T-helper 1 cell treated with Interleukin-12 subunit alpha and Interleukin-12 subunit beta and Interleukin-4 antibody, amounts not matched to agents 30 μg/mL and 1 μg/mL, for 36 hours (primary cell): ENCODE measurements around the gene SH3RF3.

Experiments
- H3K27ac Mint-ChIP-seq: one replicate; pipeline ENCODE4 v1.8.0; 2021; ENCODE audit warnings: mild to moderate bottlenecking, mixed read lengths
- H3K27me3 Mint-ChIP-seq: one replicate; pipeline ENCODE4 v1.8.0; 2021; ENCODE audit warnings: low read depth, mixed read lengths
- H3K36me3 Mint-ChIP-seq: one replicate; pipeline ENCODE4 v1.8.0; 2021; ENCODE audit warnings: low read depth, mixed read lengths
- H3K4me1 Mint-ChIP-seq: one replicate; pipeline ENCODE4 v1.8.0; 2021; ENCODE audit warnings: low read depth, mixed read lengths
- H3K4me3 Mint-ChIP-seq: one replicate; pipeline ENCODE4 v1.8.0; 2021; ENCODE audit warnings: mild to moderate bottlenecking, moderate library complexity, mixed read lengths
- H3K9me3 Mint-ChIP-seq: one replicate; pipeline ENCODE4 v1.8.0; 2021; ENCODE audit warnings: mixed read lengths

SH3RF3 gene

DNA sequence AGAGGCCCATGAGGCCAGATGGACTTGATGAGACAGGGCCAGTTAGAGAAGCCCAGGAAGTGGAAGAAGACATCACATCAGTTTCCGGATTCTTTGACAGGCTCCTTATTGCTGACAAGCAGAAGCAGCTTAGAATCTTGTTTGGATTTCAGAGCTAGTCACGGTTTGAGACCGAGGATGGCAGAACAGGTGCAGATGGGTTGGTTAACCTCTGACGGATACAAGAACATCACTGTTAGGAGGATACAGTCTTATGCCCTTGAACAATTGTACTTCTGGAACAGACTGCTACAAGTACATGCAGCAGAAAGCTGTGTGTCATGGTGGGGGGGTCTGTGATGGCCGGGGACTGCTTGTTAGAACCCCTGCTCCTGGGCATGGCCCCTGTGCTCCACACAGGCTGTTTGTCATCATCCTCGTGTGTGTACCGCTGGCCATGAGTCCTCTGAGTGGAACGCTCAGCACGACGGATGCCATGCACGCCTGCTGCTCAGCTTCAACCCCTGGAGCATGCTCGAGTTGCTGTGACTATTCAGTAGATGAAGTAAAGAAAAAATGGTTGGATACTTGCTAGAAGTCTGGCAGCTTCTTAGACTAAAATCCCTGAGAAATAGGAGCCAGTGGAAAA lies 217.7 kb downstream of the SH3RF3 start:
- Mint-ChIP-seq H3K9me3 (no peaks in the 10 kb centered on the region), H3K4me3 (no peak overlapping the region), H3K4me1 (peaks cover 10% of the 10 kb centered on the region), H3K27ac (no peak overlapping the region), H3K27me3 (peaks cover 25% of the 10 kb centered on the region), H3K36me3 (no peaks in the 10 kb centered on the region)

DNA sequence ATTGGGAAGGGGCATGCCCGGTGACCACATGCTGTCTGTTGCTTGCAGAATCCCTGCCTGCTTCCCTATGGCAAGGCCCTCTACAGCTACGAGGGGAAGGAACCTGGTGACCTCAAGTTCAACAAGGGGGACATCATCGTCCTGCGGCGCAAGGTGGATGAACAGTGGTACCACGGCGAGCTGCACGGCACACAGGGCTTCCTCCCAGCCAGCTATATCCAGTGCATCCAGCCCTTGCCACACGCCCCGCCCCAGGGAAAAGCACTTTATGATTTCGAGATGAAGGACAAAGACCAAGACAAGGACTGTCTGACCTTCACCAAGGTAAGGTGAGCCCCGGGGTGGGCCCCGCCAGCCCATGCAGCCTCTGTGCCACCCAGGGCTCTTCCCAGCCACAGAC lies 218.6 kb downstream of the SH3RF3 start:
- no peak overlapping the region for H3K27ac Mint-ChIP-seq
- peaks cover 30% of the 10 kb centered on the region for H3K27me3 Mint-ChIP-seq
- no peaks in the 10 kb centered on the region for H3K9me3 Mint-ChIP-seq
- H3K4me1 Mint-ChIP-seq = peaks cover 7% of the 10 kb centered on the region
- no peak overlapping the region for H3K4me3 Mint-ChIP-seq
- no peaks in the 10 kb centered on the region for H3K36me3 Mint-ChIP-seq

DNA sequence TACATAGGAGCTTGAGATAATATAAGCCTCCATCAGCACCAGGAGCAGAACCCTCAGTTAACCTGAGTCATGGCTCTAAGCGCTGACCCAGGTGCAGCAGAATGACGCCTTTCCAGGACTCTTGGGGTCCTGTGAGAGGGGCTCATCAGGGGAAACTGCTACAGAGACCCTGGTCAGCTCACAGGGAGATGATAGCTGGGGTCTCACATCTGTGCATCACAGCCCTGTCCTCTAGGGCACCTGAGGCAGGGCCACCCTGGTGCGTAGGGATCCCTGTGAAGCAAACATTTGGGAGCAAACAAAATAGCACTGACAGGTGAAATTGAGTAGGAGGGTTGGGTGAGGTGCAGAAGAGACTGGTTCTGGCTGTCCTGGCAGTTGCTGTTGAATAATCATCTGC lies 219.2 kb downstream of the SH3RF3 start:
- Mint-ChIP-seq H3K27ac (no peak overlapping the region), H3K36me3 (no peaks in the 10 kb centered on the region), H3K27me3 (peaks cover 30% of the 10 kb centered on the region), H3K4me3 (no peak overlapping the region), H3K9me3 (no peaks in the 10 kb centered on the region), H3K4me1 (peaks cover 7% of the 10 kb centered on the region)

DNA sequence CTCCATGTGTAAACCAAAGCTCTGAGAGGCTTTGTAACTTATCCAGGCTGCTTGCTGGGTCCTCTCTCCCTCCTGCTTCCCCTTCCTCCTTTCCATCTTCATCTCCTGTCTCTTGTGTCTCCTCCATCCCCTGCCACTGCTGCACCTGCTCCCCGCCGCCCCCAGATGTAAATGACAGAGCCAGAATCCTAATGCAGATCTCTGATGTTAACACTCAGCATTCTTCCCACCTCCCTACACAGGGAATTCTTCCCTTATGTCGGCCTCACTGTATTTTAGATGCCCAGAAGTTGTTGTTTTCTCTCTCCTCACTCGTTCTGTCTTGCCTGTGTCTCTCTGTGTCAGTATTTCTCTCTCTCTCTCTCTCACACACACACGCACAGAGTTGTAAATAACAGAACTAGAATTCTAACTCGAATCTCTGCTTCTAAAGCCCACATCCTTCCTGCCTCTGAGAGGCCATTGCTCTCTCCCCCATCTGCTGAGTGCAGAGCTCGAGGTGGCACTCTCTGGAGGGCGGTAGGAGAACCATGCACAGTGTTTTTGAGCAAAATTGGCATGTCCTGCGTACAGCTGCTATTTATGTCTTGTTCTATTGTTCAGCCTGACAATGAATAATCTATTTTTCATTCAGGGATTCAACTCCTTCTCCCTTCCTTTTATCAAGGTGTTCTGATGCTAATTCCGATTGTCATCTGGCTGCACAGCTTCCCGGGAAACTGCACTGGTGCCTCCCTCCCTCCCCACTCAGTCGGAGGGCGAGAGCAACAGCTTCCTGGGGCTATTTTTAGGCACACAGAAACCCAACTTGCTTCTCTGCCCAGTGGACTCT lies 219.9 kb downstream of the SH3RF3 start:
- H3K4me3 Mint-ChIP-seq = peak overlapping the region; percentile 62

DNA sequence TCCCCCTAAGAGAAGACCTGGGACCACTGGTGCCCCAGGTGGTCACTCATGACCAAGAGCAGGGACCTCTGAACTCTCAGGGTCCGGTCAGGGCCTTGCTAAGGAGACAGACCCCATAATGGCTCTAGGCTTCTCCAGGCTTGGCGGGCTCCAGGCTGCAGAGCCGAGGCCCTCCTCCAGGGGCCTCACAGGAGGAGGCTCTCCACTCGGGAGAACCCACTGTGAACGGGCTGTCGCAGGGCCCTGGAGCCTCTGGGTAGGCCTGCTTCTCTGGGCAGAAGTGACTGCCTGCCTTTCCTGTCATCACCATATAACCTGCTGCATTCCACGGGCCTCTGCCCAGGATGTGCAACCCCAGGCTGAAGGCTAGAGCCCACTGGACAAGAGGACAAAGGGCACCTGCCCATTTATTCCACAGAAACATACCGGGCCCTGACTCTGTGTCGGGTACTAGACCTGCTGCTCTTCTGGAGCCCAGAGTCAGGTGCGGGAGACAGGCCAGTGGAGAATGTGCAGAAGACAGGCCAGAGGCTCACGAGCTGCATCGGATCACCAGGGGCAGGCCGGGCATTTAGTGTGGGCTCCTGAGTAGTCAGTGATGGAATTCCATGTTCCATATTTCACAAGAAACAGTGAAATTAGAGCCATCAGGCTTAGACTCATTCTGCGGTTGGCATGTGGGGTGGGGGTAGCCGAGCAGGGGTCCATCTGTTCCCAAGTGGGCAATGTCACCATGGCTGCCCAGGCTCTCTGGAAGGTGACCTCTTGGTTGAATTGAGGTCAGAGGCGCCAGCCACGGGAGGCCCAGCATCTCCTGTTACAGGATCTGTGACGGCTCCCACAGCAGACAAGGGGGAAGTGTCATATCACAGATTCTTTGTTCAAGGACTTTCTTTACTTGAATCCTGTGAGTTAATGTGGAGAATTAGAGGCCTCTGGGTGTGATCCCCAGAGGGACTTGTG lies 220.8 kb downstream of the SH3RF3 start:
- Mint-ChIP-seq H3K4me3 (no peak overlapping the region), H3K27ac (peak overlapping the region; percentile 20), H3K27me3 (peaks cover 21% of the 10 kb centered on the region), H3K4me1 (peaks cover 7% of the 10 kb centered on the region), H3K9me3 (no peaks in the 10 kb centered on the region), H3K36me3 (no peaks in the 10 kb centered on the region)

More for the DNA sequence above, 219.9 kb downstream of the SH3RF3 start:
- H3K9me3 Mint-ChIP-seq = no peaks in the 10 kb centered on the region
- no peaks in the 10 kb centered on the region for H3K36me3 Mint-ChIP-seq
- H3K27me3 Mint-ChIP-seq = peaks cover 29% of the 10 kb centered on the region
- peak overlapping the region; percentile 39 for H3K27ac Mint-ChIP-seq
- peaks cover 7% of the 10 kb centered on the region for H3K4me1 Mint-ChIP-seq

DNA sequence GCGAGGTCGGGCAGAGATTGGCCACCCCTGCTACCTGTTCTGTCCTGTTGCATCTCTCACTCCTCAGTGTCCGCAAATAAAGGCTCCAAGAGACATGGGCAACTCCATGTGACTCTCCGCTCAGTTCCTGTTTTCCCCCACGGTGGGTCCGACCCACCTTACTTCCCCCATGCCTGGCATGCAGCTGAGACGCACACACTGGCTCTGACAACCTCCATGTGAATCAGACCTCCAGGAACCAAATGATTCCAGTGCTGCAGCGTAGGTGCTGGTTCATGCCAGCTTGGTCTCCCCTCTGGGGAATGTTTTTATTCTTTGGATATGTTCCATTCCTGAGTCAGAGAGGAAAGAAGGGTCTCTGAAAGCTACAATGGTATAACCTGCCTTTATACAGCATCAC lies 221.5 kb downstream of the SH3RF3 start:
- H3K27ac Mint-ChIP-seq = no peak overlapping the region
- H3K36me3 Mint-ChIP-seq = no peaks in the 10 kb centered on the region
- H3K9me3 Mint-ChIP-seq = no peaks in the 10 kb centered on the region
- H3K4me1 Mint-ChIP-seq = peaks cover 7% of the 10 kb centered on the region
- peaks cover 21% of the 10 kb centered on the region for H3K27me3 Mint-ChIP-seq
- no peak overlapping the region for H3K4me3 Mint-ChIP-seq

DNA sequence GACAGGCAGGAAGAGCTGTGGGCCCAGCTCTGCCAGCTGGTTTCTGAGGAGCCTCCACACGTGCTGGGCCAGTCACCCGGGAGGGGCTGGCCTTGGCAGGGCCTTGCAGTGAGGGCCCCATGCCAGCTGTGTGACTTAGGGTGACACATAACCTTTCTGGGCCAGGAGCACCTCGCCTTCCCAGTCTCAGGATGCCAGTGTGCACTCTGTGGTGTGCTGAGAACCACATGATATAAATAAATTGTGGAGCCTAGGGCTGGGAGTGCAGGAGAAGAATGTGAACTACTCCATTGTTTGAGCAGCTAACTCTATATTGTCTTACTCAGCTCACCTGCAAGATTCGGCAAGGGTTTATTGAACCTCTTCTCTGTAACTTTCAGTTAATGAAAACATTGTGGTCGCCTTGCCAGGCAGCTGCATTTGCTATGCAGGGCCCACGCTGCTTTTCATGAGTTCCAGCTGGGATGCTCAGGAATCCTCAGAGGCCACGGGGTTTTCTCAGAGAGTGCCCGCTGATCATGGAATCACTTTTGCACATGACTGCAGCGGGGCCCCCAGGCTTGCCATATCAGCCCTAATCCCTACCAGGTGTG lies 222.3 kb downstream of the SH3RF3 start:
- no peak overlapping the region for H3K4me3 Mint-ChIP-seq

DNA sequence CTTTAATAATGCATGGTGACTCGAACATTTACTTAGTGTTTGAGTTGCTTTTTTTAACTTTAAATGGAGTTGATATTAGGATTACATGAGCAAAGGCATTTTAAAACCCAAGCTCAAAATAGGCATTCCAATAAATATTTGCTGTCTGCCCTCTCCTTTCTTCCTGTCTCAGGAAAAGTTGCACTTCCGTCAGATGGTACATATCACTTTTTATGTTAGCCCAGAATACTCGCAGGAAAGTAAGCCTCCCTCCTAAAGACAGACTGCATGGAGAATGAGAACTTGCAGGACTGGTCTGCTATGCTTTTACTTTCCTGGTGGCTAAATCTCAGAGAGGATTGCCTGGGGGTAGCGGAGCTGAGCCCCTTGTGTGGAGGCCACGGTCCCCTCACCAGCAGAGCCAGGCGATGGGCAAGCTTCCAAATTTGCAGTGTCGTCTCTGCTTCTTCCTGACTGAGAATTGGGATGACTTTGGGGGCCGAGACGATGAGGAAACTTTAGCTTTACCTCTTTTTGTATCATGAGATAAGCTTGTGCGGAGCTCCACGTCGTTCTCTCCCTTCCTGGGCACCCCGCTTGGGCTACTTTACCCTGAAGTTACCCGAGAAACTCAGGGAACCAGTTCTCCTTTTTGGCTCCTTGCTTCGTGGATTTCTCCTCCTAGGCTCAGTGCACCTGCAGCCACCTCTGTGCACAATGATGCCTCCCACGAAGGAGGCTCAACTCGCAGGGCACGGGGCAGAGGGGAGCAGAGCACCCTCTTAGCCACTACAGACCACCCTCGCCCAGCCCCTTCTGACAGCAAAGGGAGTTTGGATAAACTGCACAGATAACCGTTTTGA lies 223.3 kb downstream of the SH3RF3 start:
- Mint-ChIP-seq H3K4me3 (no peak overlapping the region), H3K4me1 (peaks cover 7% of the 10 kb centered on the region), H3K27ac (no peak overlapping the region), H3K36me3 (no peaks in the 10 kb centered on the region), H3K27me3 (peaks cover 15% of the 10 kb centered on the region), H3K9me3 (no peaks in the 10 kb centered on the region)

More for the DNA sequence above, 222.3 kb downstream of the SH3RF3 start:
- H3K27me3 Mint-ChIP-seq = peaks cover 17% of the 10 kb centered on the region
- H3K27ac Mint-ChIP-seq = no peak overlapping the region
- no peaks in the 10 kb centered on the region for H3K9me3 Mint-ChIP-seq
- H3K36me3 Mint-ChIP-seq = no peaks in the 10 kb centered on the region
- H3K4me1 Mint-ChIP-seq = peaks cover 7% of the 10 kb centered on the region

DNA sequence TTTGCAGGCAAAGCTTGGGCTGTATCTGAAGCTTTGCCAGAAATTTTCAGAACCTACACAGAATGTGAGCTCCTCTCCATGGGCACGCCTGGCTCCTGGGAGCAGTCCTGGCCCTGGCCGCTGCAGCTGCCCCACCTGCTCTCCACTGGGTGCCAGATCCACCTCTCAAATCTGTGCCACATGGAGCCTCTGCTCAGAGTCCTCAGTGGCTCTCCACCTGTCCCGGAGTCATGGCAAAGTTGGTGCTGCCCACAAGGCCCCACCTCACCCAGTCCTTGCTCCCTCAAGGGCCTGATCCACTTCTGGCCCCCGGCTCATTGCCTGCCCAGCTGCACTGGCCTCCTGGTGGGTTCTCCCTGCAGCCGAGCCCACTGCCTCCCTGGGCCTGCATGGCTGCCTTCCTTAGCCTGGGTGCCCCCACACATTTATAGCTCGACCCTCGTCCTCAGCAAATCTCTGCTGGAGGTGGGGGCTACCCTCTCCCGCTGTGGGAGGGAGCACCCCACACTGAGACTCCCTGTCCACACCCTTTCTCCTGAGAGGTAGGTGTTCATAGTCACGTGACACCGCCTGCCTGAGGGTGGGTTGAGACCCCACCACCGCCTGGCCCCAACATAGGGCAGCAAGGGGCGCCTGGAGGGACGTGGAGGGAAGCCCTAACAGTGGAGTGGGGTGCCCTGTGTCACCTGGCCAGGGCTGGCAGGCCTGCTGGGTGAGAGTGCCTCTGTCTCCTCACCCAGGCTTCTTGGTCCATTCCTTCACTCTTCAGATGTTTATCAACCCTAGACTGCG lies 224.1 kb downstream of the SH3RF3 start:
- Mint-ChIP-seq H3K27me3 (peaks cover 15% of the 10 kb centered on the region), H3K9me3 (no peaks in the 10 kb centered on the region), H3K4me3 (no peak overlapping the region), H3K27ac (no peak overlapping the region), H3K36me3 (no peaks in the 10 kb centered on the region), H3K4me1 (peaks cover 7% of the 10 kb centered on the region)

DNA sequence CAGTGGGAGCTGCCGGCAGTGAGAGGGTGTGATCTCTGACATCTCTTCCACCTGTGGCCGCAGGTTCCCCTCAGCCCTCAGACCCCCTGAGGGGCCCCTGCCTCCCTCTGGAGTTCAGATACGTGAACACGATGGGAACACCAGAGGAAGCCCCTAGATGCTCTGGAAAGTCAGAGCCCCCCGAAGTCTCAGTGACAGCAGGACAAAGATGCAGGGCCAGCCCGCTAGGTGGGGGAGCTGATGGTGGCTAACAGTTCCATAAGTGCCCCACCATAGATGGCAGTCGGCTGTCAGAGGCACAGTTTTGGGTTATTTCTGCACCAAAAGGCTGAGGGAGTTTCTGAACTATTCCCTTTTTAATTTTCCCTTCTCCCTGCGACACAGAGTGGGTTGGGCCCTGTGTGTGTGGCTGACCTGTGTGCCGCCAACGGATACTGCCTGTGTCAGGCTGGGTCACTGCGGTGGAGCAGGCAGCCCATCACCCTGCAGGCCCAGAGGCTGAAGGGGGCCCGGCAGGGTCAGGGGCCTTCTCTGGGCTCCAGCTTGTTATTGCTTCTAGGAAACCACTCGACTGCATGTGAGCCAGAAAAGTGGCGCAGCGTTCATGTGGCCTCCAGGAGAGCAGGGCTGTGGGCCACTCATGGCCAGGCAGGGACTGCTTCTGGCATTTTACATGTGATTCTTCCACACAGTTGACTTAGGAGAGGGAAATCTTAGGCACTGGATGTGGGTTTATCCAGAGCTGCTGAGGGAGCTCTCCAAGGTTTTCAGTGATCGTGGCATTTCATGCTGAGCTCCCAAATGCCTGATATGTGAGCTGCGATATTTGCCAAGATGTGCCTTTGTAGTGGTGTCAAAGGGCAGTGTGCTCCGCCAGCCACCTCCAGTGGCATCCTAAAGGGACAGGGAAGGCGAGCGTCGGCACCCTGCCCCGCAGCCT lies 225.1 kb downstream of the SH3RF3 start:
- Mint-ChIP-seq H3K27ac (no peak overlapping the region), H3K9me3 (peaks cover 2% of the 10 kb centered on the region), H3K36me3 (no peaks in the 10 kb centered on the region), H3K27me3 (peaks cover 16% of the 10 kb centered on the region), H3K4me3 (no peak overlapping the region), H3K4me1 (peaks cover 2% of the 10 kb centered on the region)

DNA sequence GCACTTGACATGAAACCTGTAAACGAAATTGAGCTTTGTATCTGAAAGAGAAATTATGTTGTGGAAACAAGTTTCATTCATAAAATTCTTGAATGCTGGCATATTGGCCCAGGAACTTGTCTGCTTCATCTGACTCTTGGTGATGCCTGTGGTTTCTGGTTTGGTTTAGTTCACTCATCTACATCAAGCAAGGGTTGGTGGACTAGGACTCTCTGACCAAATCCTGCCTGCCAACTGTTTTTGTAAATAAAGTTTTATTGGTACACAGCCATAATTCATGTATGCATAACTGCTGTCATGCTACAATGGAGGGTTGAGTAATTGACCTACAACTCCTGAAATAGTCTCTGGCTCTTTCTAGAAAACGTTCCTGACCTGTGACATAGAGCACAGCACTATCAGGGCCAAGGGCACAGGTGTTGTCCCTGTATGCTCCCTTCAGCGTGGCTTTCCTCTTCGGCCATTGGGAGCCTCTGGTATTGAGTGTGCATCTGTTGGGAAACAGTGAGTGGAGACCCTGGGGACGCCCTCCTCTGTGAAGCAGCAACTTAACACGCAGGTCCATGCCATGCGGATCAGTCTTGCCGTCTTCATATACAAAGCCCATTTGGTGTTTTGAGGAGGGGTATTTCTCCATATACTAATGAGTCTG lies 226.3 kb downstream of the SH3RF3 start:
- H3K36me3 Mint-ChIP-seq = no peaks in the 10 kb centered on the region
- peaks cover 4% of the 10 kb centered on the region for H3K9me3 Mint-ChIP-seq
- H3K4me3 Mint-ChIP-seq = no peak overlapping the region
- H3K27ac Mint-ChIP-seq = no peak overlapping the region
- H3K27me3 Mint-ChIP-seq = peaks cover 22% of the 10 kb centered on the region
- H3K4me1 Mint-ChIP-seq = no peaks in the 10 kb centered on the region
